Panc1 (cell line): Measurements from ENCODE around the gene CAND2.

Experiments used
- POLR2AphosphoS5 ChIP-seq: IDR thresholded peaks from 2 replicates; pipeline ENCODE4 v1.6.1; 2012; ENCODE audit warnings: mild to moderate bottlenecking, low read depth, low read length, moderate library complexity
- SIN3A ChIP-seq: IDR thresholded peaks from 2 replicates; pipeline ENCODE4 v1.6.1; 2012; ENCODE audit warnings: low read depth, mild to moderate bottlenecking, low read length, moderate library complexity, borderline replicate concordance; ENCODE audit not compliant: insufficient read depth
- TF ChIP-seq, protein P1 (sequence below): fragments of 450-650 bp; IDR thresholded peaks from 2 replicates; pipeline ENCODE4 v1.5.1; 2017; ENCODE audit warnings: mild to moderate bottlenecking

DNA sequence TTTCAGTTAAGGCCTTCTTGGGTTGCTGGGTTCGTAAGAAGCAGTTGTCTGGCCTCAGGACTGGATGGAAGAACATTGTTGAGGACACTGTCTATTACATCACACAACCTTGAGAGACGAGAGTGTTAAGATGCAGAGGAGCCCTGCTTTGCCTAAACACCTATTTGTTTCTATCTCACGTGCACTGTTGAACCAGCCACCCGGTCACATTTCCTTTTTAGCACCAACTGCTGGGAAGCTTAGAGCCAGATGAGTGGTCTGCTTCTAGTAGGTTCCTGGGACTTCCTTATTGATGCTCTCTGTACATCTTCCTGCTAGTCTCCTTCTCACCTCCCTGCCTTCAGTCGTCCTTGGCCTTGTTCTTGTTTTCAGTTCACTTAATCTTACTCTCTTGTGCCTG lies 22.3 kb downstream of the CAND2 start:
- TF ChIP-seq, protein P1, sequence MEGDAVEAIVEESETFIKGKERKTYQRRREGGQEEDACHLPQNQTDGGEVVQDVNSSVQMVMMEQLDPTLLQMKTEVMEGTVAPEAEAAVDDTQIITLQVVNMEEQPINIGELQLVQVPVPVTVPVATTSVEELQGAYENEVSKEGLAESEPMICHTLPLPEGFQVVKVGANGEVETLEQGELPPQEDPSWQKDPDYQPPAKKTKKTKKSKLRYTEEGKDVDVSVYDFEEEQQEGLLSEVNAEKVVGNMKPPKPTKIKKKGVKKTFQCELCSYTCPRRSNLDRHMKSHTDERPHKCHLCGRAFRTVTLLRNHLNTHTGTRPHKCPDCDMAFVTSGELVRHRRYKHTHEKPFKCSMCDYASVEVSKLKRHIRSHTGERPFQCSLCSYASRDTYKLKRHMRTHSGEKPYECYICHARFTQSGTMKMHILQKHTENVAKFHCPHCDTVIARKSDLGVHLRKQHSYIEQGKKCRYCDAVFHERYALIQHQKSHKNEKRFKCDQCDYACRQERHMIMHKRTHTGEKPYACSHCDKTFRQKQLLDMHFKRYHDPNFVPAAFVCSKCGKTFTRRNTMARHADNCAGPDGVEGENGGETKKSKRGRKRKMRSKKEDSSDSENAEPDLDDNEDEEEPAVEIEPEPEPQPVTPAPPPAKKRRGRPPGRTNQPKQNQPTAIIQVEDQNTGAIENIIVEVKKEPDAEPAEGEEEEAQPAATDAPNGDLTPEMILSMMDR: no peak
- TF ChIP-seq SIN3A (no peak), POLR2AphosphoS5 (no peak)
